ENCODE results near the gene PGAM1. TPM values are rescaled to one million over a fixed set of nuclear protein-coding genes. Genes with fewer than 3 reads are reported as not detected.

The PGAM1 gene
- total and polyA plus RNA-seq, 9 of the 15 experiments (the other 6 are each of a cell fraction or from before 2014, with no cell fraction given): 40.3 to 559 (median 269) TPM

DNA sequence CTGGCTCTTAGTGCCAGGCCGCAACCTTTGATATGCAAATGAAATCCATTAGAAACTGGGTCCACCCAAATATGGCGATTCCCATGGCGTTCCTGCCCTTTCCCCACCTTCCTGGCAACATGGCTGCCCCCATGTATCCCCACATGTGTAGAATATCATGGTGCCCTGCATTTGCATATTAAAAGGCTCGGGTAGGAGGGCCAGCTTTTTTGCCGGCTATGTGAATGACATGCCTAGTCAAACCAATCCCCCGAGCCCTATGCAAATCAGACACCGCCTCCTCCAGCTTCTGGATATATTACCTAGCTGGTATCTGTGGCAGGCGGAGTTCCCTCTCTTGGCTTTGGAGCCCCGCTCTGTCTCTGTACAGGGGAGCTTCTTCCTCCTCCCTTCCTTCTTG lies 53.9 kb downstream of the PGAM1 start:
- no peak overlapping the region for H2AFZ ChIP-seq (ENCODE audit: low read depth, low read length)
- no peaks in the 10 kb centered on the region for H3K4me1 ChIP-seq (replicated peaks in 1 of 2; ENCODE audit: control insufficient read depth in 2 of 2, insufficient read depth in 2 of 2, low read length in 2 of 2)
- ATAC-seq (no peak), DNase-seq (ENCODE audit: extremely low read depth in 1 of 4, low spot score in 3 of 4) (peak in 1 of 4 experiments; percentile 12), FAIRE-seq (no peak)
- H3K9ac ChIP-seq (ENCODE audit: insufficient read depth in 1 of 2, low read depth in 2 of 2, low read length in 2 of 2): no peak overlapping the region
- WGBS (ENCODE audit: insufficient coverage, low coverage, missing lambda C conversion rate): 74% methylated on average over 7 of the region's 9 CpGs
- H3K4me2 ChIP-seq (ENCODE audit: insufficient read depth, low read length): no peak overlapping the region
- CTCF ChIA-PET (ENCODE audit: low intra/inter-chr PET ratio): no interaction called here
- peaks cover 7% of the 10 kb centered on the region; the same call in 2 of the 3 replicates for H3K79me2 ChIP-seq (ENCODE audit: control insufficient read depth, insufficient read depth, low read length)
- no peaks in the 10 kb centered on the region for H3K9me1 ChIP-seq (ENCODE audit: control insufficient read depth, insufficient read depth, low read length)
- TF ChIP-seq KAT8 (IDR thresholded peaks at IDR 0.05; ENCODE audit: low read depth): no peak
- no peak for TF ChIP-seq LARP7 (IDR thresholded peaks at IDR 0.05)
- TF ChIP-seq HIVEP1 (CRISPR knock-in tag; IDR thresholded peaks at IDR 0.05): no peak
- no peak for TF ChIP-seq SRSF3 (IDR thresholded peaks at IDR 0.05; ENCODE audit: insufficient read depth, low read length)
- TF ChIP-seq CXXC5 (CRISPR knock-in tag; IDR thresholded peaks at IDR 0.05): no peak
- peak in 2 of 3 experiments; percentile 10 to 74 for TF ChIP-seq YY1 (IDR thresholded peaks at IDR 0.05; ENCODE audit: borderline replicate concordance in 1 of 3, control insufficient read depth in 1 of 3, extremely low read depth in 1 of 3, insufficient read depth in 3 of 3, insufficient read length in 1 of 3, insufficient replicate concordance in 2 of 3, low read depth in 1 of 3, low read length in 2 of 3)
- no peak for TF ChIP-seq MAFG (tag; conservative IDR thresholded peaks at IDR 0.05)
- TF ChIP-seq PHF8 (IDR thresholded peaks at IDR 0.05; ENCODE audit: borderline replicate concordance, low read length): no peak
- no peak for TF ChIP-seq GATAD2B (IDR thresholded peaks at IDR 0.05; ENCODE audit: borderline replicate concordance)
- TF ChIP-seq ZKSCAN1 (IDR thresholded peaks at IDR 0.05; ENCODE audit: low read depth, low read length): no peak
- no peak for TF ChIP-seq RB1 (IDR thresholded peaks at IDR 0.05; ENCODE audit: low read depth)
- TF ChIP-seq, protein P1, sequence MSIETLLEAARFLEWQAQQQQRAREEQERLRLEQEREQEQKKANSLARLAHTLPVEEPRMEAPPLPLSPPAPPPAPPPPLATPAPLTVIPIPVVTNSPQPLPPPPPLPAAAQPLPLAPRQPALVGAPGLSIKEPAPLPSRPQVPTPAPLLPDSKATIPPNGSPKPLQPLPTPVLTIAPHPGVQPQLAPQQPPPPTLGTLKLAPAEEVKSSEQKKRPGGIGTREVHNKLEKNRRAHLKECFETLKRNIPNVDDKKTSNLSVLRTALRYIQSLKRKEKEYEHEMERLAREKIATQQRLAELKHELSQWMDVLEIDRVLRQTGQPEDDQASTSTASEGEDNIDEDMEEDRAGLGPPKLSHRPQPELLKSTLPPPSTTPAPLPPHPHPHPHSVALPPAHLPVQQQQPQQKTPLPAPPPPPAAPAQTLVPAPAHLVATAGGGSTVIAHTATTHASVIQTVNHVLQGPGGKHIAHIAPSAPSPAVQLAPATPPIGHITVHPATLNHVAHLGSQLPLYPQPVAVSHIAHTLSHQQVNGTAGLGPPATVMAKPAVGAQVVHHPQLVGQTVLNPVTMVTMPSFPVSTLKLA (conservative IDR thresholded peaks at IDR 0.05): no peak
- TF ChIP-seq, protein P2, sequence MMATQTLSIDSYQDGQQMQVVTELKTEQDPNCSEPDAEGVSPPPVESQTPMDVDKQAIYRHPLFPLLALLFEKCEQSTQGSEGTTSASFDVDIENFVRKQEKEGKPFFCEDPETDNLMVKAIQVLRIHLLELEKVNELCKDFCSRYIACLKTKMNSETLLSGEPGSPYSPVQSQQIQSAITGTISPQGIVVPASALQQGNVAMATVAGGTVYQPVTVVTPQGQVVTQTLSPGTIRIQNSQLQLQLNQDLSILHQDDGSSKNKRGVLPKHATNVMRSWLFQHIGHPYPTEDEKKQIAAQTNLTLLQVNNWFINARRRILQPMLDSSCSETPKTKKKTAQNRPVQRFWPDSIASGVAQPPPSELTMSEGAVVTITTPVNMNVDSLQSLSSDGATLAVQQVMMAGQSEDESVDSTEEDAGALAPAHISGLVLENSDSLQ (IDR thresholded peaks at IDR 0.05): peak; percentile 74
- TF ChIP-seq TFAM (CRISPR knock-in tag; conservative IDR thresholded peaks at IDR 0.05): no peak
- TF ChIP-seq ZZZ3 (IDR thresholded peaks at IDR 0.05): no peak
- intact Hi-C loops (cut with micrococcal nuclease): no loop called here
- in situ Hi-C loops (cut with MboI): no loop called here
- H3K9me3 ChIP-seq (replicated peaks; ENCODE audit: control insufficient read depth, insufficient read depth, low read depth, low read length): no peaks in the 10 kb centered on the region
- H4K20me1 ChIP-seq (replicated peaks; ENCODE audit: control insufficient read depth, insufficient read depth, low read length): no peaks in the 10 kb centered on the region
- POLR2A ChIA-PET: interaction anchor here (0.8 kb wide), 1 partner anchor 28 kb away, joined by 3 read pairs; no protein-coding TSS in a partner anchor
- H3K4me3 ChIP-seq: no peak overlapping the region
- H3K27me3 ChIP-seq (ENCODE audit: control insufficient read depth in 2 of 2, insufficient read depth in 2 of 2, low read length in 2 of 2): no peaks in the 10 kb centered on the region
- H3K36me3 ChIP-seq (ENCODE audit: control insufficient read depth, insufficient read depth, low read length): peaks cover 78% of the 10 kb centered on the region
- H3K27ac ChIP-seq (ENCODE audit: extremely low read depth, low read depth, low read length): no peak overlapping the region
- BruUV-seq (replicated peaks): no TSS peak

All from K562 (cell line).